Measurements from ENCODE around the gene TRAK1. TPM values are rescaled to one million over a fixed set of nuclear protein-coding genes. Genes with fewer than 3 reads are reported as not detected.

TRAK1 gene
- total RNA-seq, 1 experiment from 2014 or later: 46.8 TPM

DNA sequence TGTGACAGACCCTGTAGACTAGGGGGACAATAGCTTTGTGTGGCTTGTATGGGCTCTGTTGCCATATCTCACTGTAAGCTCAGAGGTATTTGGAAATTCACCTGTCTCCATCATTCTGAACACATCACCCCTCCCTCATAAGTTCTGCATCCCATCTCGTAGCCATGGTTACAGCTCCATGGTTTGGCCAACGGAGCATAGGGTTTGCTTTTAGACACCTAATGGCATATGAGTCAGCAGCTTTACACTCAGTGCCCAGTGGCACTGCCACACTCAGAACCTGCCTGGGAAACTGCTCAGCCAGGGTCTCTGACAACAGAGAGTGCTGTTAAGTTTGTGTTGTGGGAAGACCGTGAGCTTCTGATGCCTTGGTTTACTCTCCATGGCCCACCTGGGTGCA, 107.6 kb downstream of the TRAK1 start:
- TF ChIP-seq EZH2 (IDR thresholded peaks at IDR 0.05; ENCODE audit: low read depth) (no peak), CTCF (conservative IDR thresholded peaks at IDR 0.05) (no peak)
- intact Hi-C loops (cut with micrococcal nuclease; ENCODE audit: unreplicated experiment): loop anchor here (10.0 kb wide), 1 partner anchor 304 kb away; no protein-coding TSS in a partner anchor
- H3K9me2 ChIP-seq (ENCODE audit: insufficient read depth): no peaks in the 10 kb centered on the region
- BruUV-seq (replicated peaks): no TSS peak
- ChIA-PET POLR2A (ENCODE audit: unreplicated experiment) (no interaction called here), CTCF (no interaction called here)
- H3K4me2 ChIP-seq: no peak overlapping the region
- no peak for DNase-seq
- no peak overlapping the region for H3K27ac ChIP-seq
- H3K4me3 ChIP-seq: no peak overlapping the region
- no peaks in the 10 kb centered on the region for H3K79me2 ChIP-seq (ENCODE audit: low read depth)
- no peak overlapping the region for H2AFZ ChIP-seq
- H3K4me1 ChIP-seq (replicated peaks; ENCODE audit: insufficient read depth): no peaks in the 10 kb centered on the region
- H3K36me3 ChIP-seq (ENCODE audit: low read depth): peaks cover 7% of the 10 kb centered on the region; the same call in 1 of the 2 replicates
- H4K20me1 ChIP-seq (ENCODE audit: insufficient read depth): no peaks in the 10 kb centered on the region
- H3F3A ChIP-seq (ENCODE audit: insufficient read depth, low read depth): no peaks in the 10 kb centered on the region
- H3K27me3 ChIP-seq (ENCODE audit: insufficient read depth, low read depth): no peaks in the 10 kb centered on the region
- H3K9me3 ChIP-seq (ENCODE audit: insufficient read depth, low read depth): no peaks in the 10 kb centered on the region

GRCh38 chr3:42202217-42202865, 111.2 kb downstream of the TRAK1 start:
- Histone ChIP-seq H3K27me3 (ENCODE audit: insufficient read depth, low read depth) (no peaks in the 10 kb centered on the region), H3K79me2 (ENCODE audit: low read depth) (no peaks in the 10 kb centered on the region), H3K4me3 (no peak overlapping the region), H3F3A (ENCODE audit: insufficient read depth, low read depth) (no peaks in the 10 kb centered on the region), H2AFZ (no peak overlapping the region), H3K4me2 (no peak overlapping the region), H4K20me1 (ENCODE audit: insufficient read depth) (no peaks in the 10 kb centered on the region), H3K27ac (no peak overlapping the region), H3K4me1 (replicated peaks; ENCODE audit: insufficient read depth) (no peaks in the 10 kb centered on the region), H3K36me3 (ENCODE audit: low read depth) (peaks cover 5% of the 10 kb centered on the region; the same call in 1 of the 2 replicates), H3K9me2 (ENCODE audit: insufficient read depth) (no peaks in the 10 kb centered on the region), H3K9me3 (ENCODE audit: insufficient read depth, low read depth) (no peaks in the 10 kb centered on the region)
- DNase-seq: no peak
- TF ChIP-seq EZH2 (IDR thresholded peaks at IDR 0.05; ENCODE audit: low read depth) (no peak), CTCF (conservative IDR thresholded peaks at IDR 0.05) (no peak)
- no TSS peak for BruUV-seq (replicated peaks)
- intact Hi-C loops (cut with micrococcal nuclease; ENCODE audit: unreplicated experiment): no loop called here
- CTCF ChIA-PET: interaction anchor here (0.7 kb wide), 2 partner anchors 53 to 320 kb away, joined by 3 to 13 read pairs; no protein-coding TSS in a partner anchor
- POLR2A ChIA-PET (ENCODE audit: unreplicated experiment): no interaction called here

DNA sequence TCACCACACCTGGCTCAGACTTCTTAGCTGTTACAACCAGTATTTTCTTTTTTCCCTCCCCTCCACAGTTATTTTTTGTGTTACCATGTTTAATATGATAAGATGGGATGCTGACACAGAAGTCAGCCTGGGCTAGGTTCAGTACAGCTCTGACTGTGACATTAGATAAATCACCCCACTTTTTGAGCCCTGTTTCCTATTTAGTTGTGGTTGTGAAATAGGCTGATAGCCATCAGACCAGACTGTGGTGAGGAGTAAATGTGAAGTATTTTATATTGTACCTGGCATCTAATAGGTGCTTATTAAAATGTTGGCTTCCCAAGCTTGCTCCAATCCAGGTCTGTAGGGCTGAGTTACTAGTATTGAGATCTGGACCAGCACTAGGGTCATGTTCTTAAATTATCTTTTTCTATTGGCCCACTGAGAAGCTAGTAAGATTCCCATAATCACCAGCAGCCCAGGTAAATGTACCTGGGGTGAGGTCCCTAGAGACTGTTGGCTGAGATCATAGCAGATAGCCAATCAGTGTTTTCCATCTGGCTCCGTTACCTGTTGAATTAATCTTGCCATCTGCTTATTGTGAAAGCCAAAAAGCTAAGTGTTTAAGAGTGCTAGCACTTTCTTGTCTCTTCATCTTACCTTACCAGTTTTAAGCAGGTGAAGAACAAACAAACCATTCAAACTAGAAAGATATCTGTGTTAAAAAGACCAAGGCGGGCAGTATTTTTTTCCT, 113.9 kb downstream of the TRAK1 start:
- H3K79me2 ChIP-seq (ENCODE audit: low read depth): no peaks in the 10 kb centered on the region
- peaks cover 2% of the 10 kb centered on the region; the same call in 1 of the 2 replicates for H3K36me3 ChIP-seq (ENCODE audit: low read depth)
- ChIA-PET POLR2A (ENCODE audit: unreplicated experiment) (no interaction called here), CTCF (interaction anchor here (1.0 kb wide), 1 partner anchor 14 kb away, joined by 9 read pairs; no protein-coding TSS in a partner anchor)
- no peaks in the 10 kb centered on the region for H3K9me2 ChIP-seq (ENCODE audit: insufficient read depth)
- no peaks in the 10 kb centered on the region for H3K9me3 ChIP-seq (ENCODE audit: insufficient read depth, low read depth)
- TF ChIP-seq CTCF (conservative IDR thresholded peaks at IDR 0.05) (no peak), EZH2 (IDR thresholded peaks at IDR 0.05; ENCODE audit: low read depth) (no peak)
- intact Hi-C loops (cut with micrococcal nuclease; ENCODE audit: unreplicated experiment): no loop called here
- BruUV-seq (replicated peaks): no TSS peak
- no peak overlapping the region for H2AFZ ChIP-seq
- H3K27me3 ChIP-seq (ENCODE audit: insufficient read depth, low read depth): no peaks in the 10 kb centered on the region
- H3K4me1 ChIP-seq (replicated peaks; ENCODE audit: insufficient read depth): no peaks in the 10 kb centered on the region
- H3K4me2 ChIP-seq: no peak overlapping the region
- H3K4me3 ChIP-seq: no peak overlapping the region
- no peaks in the 10 kb centered on the region for H3F3A ChIP-seq (ENCODE audit: insufficient read depth, low read depth)
- no peaks in the 10 kb centered on the region for H4K20me1 ChIP-seq (ENCODE audit: insufficient read depth)
- no peak overlapping the region for H3K27ac ChIP-seq
- DNase-seq: no peak
